Epithelial cell of prostate (primary cell): Measurements from ENCODE around the gene TMCC3.

Experiments used
- DNase-seq: peaks from one replicate; pipeline ENCODE4 v3.0.0-alpha.2; 2011; ENCODE audit warnings: low read depth, low spot score
- H3K27ac ChIP-seq: fragments of 450-650 bp; 2 replicates; pipeline ENCODE4 v1.5.1; 2017; ENCODE audit warnings: mild to moderate bottlenecking

The TMCC3 gene

DNA sequence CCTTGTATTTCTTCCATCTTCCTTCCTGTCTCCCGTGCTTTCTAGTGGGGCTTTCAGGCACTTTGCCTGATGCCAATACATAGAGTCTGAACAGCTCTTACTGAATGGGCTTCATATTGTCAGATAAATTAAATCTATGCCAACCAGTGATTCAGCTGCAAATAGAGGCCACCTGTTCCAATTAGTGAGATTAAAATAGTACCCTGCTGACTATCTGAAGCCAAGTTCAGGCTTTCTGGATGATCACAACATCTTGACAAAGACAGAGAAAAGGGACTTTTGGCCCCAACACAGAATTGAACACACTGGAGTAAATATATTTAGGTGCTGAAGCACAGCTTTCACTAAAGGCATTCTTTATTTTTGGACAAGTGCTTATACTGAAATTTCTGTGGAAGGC, 11.8 kb downstream of the TMCC3 start:
- no peak for DNase-seq
- H3K27ac ChIP-seq = no peak overlapping the region

DNA sequence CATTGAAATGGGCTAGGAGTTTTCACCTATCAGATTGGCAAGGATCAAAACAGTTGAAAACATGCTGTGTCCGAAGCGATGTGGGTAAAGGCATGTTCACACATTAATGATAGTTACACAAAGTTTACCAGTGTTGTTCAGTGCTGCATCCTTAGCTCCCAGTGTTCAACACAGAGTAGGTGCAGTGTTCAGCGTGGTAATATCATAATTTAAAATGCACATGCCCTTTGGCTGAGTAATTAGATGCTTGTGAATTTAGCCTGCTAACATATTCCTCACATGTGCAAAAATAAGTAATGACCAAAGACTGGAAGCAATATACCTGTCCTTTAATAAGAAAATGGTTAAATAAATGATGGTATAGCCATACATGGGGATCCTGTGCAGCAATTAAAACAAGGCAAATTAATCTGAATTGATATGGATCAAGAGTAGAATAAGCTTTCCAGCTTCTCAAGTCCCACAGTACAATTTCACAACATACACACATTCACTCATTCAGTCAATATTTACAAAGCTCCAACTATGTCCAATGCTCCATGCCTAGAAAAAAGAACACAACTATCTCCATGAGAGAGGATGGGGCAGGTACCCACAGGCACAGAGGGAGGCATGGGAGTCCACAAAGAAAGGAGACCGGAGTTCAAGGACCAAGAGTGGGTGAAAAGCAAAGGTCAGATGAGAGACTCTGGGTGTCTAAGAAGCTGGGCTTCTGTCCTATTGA, 12.8 kb downstream of the TMCC3 start:
- no peak for DNase-seq
- peak overlapping the region; percentile 22 for H3K27ac ChIP-seq

DNA sequence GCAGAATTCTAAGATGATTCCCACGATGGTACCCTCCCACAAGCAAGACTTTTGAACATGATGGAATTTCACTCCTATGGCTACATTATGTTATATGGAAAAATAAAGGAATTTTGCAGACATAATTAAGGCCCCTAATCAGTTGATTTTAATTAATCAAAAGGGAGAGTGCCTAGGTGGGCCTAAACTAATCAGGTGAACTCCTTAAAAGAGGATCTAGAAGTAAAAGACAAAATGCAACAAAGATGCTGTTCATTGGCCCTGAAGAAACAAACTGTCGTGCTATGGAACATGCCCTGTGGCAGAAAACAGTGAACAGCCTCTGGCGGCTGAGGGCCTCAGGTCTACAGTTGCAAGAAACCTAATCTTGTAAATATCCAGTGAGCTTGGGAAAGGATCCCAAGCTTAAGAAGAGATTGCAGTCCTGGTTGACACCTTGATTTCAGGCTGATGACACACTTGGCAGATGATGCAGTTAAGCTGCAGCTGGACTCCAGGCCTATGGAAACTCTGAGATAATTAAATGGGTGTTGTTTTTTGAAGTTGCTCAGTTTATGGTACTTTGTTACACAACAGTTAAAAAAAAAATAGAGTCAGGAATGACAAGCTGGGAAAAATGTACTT, 13.8 kb downstream of the TMCC3 start:
- no peak for DNase-seq
- peak overlapping the region; percentile 22 for H3K27ac ChIP-seq

DNA sequence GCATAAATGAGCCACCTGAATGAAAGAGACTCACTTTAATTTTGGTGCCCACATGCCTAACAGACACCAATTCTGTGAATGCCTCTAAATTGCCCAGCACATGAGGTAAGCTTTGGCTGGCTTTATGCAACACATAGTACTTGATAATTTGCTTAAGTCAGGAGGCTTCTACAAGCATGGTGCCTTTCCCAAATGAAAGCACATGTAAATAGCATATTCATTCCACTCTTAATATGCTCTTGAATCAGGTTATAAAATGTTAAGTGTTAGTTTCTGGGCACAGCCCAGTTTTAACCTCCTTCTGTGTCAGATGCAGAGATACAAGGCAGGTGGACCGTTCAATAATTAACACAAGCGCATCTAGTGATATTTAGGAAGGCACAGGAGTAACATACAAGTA, 15.6 kb downstream of the TMCC3 start:
- H3K27ac ChIP-seq = no peak overlapping the region
- DNase-seq = no peak

DNA sequence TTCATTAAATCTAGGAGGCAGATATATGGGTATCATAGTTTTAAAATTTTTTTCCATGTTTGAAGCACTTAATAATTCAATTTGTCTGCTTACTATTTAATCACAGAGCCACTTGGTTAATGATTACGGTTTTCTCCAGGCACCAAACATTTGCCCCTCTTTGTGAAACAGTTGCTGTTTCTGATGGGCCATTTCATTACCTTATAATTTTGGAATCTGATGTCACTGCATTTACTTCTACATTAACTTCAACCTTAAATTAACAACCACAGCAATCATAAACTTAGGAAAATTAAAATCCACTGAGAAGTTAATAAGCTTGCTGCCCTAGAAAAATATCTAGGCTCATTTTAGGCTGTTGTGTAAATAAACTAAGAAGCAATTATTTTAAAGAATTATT, 17.0 kb downstream of the TMCC3 start:
- no peak for DNase-seq
- H3K27ac ChIP-seq = no peak overlapping the region

DNA sequence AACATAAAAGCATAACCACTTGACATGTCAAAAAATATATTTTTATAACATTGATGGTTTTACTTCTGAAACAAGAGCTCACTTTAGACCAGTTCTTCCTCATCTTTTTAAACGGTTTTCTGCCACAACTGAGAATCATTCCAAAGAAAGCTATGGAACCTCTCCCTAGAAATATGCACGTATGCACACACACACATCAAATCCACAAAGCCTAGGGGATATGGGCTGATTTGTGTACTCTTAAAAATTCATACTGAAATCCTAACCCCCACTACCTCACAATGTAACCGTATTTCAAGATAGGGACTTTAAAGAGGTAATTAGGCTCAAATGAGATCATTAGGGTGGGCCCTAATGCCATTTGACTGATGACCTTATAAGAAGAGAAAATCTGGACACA, 19.3 kb downstream of the TMCC3 start:
- H3K27ac ChIP-seq = no peak overlapping the region
- DNase-seq = no peak

DNA sequence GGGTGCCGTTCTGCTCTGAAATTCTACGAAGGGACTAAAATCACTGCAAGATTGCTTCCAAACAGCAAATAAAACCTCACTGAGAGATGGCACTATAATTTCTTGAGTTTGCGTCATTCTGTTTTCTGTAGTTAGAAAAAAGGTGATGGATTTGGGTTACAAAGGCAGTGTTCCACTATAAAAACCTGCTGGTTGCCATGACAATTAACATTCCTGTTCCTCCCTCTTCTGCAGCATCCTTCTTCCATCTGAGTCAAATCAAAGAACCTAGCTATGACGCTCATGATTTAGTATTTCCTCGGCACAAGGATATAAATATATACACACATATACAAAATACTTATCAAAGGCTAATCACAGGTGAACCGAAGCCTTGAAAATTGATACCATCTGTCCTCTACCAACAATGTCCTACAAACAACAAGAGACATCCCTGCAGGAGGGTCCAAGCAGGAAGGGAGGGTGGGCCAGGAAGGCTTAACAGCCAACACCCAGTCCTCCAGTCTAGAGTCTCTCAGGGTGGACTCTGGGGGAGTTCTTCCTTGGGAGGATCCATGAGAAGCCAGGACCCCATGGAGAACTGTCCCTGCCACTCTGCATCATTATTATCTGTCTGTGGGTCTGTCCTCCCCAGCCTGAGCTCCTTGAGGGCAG, 21.4 kb downstream of the TMCC3 start:
- H3K27ac ChIP-seq = no peak overlapping the region

DNA sequence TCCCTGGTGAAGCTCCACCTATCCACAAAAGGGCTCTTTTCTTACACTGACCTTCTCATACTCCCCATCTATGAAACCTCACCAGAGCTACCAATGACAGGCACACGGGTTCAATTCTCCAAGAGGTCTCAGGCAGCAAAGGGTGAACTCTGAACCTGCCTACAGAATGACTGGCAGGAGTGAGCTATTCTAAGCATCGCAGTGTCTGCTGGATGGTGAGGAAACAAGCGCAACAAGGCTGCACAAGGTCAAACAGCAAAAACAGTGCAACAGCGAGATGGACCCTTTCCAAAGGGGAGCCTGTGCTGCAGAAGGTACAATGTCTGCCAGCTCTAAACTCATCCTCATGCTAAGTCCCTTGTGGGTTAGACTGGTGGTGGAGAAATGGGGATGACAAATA, 22.0 kb downstream of the TMCC3 start:
- DNase-seq = no peak
- no peak overlapping the region for H3K27ac ChIP-seq

More for the DNA sequence above, 21.4 kb downstream of the TMCC3 start:
- DNase-seq = no peak

DNA sequence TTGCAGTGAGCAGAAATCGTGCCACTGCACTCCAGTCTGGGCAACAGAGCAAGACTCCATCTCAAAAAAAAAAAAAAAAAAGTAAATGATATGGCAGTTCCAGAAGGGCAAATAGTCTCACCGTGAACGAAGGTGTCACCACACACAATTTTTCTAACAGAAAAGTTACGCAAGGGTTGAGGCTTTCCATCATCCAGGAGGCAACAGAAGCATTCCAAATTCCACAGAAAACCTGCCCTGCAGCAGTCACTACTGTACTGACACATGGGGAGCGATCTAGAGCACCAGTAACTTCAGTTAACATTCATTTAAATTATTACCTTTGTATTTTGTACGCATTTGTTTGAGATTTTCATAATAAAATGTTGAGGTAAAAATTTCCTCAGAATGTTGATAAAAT, 24.8 kb downstream of the TMCC3 start:
- H3K27ac ChIP-seq = no peak overlapping the region
- DNase-seq = no peak

DNA sequence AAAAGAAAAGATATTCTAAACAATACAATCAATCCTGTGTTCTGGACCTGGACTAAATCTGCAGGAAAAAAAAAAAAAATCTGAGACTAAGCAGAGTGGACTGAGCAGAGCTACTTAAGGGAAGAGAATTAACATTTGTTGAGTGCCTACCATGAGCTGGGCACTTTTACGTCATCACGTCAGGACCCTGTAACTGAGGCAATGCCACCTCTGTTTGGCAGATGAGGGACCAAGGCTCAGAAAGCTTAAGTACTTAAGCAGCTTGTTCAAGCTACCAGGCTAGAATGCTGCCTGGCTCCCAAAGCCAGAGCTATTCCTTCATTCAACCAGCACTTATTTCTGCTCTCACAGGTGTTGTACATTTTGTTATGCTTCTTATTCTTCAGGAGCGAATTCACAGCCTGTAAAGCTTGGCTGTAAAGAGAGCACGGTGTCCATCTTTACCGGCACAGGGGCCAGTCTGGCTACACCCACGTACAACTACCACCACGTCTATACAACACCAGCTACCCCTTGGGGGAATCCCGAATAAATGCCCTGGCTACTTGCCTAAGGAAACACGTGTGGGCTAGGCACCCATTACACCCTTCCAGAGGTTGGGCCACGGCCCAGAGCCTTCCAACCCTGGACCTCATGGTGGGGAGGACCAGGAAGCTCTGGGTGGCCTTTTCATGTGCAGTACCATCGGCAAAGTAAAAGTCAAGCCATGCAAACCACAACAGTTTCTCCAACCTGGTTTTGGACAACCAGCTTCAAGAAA, 27.0 kb downstream of the TMCC3 start:
- H3K27ac ChIP-seq = peak overlapping the region; percentile 98
- no peak for DNase-seq

DNA sequence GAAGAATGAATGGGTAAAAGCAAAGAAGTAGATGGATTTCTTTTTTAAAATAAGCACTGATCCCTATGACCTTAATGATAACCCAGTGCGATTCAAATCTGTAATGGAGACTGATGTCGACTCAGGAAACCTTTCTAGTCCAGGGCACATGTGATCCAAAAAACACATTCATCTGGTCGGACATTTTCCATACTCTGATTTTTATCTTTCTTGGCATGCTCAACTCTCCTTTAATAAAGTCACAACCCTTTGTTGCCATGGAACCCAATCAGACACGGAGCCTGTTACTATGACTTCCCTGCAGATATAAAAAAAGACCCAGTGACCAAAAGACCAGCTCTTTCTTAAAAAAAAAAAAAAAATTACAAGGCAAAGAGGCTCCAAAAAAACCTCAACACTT, 27.9 kb downstream of the TMCC3 start:
- DNase-seq = no peak

DNA sequence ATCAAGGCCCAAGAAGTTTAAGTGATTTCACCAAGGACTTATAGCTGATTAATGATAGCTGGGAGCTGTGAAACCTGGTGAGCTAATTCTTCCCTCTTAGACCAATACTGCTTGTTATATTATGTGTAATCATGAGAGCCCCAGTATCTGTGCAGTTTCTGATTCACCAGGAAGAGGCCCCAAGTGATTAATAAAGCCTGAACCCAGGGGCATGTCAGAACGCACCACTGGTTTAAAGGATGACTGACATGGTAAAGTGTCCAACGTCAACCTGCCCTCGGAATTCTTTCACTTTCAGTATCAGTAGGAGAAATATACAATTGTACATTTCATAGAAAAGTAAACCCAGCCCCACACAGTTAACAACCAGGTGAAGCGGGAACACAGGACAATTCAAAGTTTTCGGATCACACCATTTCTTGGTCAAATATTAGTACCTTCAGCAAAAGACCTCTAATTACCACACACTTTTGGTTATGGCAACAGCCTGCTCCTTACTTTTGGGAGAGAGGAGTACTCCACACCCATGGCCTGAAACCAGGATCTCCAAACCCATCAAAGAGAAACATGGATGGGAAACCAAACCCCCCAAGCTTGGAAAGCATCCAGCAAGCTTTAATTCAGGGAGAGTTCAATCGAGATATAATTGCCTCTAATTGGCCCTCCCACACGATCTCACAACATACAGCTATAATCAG, 28.5 kb downstream of the TMCC3 start:
- DNase-seq = peak; percentile 99
- H3K27ac ChIP-seq = peak overlapping the region; percentile 98

More for the DNA sequence above, 27.9 kb downstream of the TMCC3 start:
- peak overlapping the region; percentile 98 for H3K27ac ChIP-seq

DNA sequence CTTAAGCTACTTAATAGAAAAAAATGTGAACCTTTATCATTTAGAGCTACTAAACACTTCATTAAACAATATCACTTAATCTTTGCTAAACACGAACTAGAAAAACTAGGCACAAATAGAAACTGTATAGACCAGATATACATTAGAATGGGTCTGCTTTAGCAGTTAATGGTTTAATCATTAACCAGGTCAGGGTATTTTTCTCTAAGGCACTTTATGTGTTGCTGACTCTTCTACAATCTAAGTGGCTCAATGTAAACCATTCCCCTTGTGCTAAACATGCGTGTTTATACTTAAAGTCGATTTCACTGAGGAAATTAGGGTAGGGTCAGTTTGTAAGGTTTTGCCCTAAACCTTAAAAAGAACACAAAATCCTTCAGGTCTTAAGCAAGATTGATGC, 29.7 kb downstream of the TMCC3 start:
- no peak for DNase-seq
- peak overlapping the region; percentile 98 for H3K27ac ChIP-seq

DNA sequence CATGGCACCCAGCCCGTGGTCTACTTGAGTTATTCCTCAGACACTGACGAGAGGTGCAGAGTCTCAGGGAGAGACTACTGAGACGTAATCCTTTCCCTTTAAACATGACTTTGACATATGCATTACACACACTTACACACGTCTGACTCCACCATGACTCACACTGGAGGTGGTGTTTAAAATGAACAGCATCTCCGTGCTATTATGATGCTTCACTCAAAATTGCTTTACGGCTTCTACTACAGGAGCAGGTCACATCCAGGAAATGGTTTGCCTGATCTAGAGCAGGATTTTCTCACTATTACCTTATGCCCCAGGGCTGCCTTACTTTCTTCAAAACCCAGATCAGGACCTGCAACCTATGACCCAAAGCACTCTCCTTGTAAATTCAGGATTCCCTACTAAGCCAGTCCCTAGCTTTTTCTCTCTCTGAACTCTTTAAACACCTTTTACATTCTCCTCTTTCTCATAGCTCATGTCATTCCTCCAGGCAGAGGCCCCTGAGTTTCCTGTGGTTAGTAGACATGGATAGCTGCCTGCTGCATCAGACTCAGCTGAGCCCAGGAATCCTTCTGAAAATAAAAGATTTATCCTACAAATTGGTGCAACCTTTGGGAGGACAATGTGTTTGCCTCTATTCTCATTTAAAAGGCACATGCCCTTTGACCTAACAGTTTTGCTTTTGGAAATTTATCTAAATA, 31.2 kb downstream of the TMCC3 start:
- peak; percentile 99 for DNase-seq
- H3K27ac ChIP-seq = peak overlapping the region; percentile 98

DNA sequence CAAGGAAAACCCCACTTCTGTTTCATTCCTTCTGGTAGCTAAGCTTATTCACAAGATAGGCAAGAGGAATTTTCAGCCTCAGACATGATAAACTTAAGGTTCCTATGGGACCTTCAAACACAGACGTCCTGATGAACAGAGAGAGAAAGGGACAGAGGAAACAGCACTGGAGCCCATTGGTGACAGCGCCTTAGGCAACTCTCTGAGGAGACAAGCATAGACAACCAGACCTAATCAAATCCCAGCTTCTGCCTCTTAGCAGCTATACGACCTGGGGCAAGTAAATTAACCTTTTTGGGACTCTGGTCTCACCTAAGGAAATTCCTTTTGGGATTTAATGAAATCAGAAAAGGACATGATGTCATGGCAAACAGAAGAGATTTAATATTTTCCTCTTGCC, 33.3 kb downstream of the TMCC3 start:
- no peak for DNase-seq
- peak overlapping the region; percentile 98 for H3K27ac ChIP-seq

DNA sequence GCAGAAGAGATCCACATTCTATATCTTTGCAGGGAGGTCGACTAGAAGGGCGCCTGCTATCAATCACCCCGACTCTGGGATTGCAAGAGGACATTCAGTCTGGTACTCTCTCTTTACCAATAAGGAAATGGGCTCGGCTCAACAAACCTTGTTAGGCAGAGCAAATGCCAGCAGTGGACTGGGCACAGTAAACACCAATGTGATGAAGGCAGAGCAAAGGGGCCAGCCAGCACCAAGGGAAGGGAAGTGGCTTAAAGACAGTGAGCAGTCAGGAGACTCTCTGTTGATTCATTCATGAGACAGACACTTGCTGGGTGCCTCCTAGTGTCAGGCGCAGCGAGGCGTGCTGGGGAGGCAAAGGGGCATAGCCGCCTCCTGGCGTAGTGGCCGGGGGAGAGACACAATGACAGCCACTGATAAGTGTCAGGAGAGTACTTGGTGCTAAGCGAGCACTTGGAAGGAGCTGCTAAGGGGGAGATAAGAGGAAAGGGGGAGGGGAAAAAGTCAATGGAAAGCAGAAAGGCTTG, 34.1 kb downstream of the TMCC3 start:
- DNase-seq = no peak
- H3K27ac ChIP-seq = peak overlapping the region; percentile 98

DNA sequence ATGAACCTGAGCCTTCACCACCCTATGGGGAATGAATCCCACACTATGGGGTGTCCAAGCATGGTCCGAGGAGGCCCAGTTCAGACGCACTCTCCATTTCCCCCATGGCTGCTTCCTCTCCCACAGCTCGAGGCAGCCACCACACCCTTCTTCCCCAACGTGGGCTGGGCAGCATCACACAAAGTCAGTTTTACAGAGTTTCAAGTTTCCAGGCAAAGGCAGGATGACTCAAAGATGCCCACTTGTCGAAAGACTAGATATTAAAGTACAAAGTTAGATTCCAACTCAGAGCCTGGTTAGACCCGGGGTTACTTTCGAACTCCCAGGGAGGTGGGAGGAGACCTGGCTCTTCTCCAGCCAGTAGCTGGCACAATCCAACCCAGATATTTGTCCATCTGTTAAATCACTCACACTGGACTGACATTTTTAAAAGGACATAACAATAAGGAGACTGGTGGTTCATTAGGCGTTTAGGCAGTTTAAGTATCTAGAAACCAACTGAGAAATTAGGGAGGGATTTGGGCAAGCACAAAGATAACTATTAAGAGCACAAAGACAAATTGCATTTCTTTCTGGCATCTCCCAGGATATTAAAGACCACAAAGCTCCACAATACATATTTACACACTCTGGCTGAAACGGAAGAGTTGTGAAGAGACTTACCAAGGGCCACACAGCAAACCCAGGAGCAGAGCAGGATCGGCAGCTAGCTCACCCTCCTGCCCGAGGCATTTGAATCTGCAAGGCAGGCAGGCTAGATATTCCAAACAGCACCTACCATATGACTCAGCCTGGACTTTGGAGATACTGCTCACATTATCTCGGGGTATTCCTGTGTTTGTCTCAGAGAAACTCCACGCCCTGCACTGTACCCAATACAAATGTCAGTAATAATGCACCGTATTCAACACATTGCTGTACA, 34.8 kb downstream of the TMCC3 start:
- no peak for DNase-seq
- peak overlapping the region; percentile 98 for H3K27ac ChIP-seq

DNA sequence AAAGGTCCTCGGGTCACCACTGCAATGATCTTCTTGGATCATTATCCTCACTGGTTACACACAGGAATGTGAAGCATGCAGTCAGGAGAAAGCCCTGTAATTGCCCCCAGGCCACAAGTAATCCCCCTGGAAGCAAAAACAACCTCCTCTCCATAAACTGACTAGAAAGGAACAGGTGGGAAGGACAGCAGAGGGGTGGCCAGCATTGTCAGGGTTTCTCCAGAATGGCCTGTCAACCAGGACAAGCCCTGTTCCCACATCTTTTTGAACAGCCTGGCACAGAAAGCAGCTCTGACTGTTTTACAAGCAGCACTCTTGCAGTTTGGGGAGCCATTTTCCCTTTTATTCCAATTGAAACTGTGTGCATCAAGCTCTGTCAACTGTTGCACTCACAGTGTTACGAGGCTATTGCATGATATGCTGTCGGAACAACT, 36.1 kb downstream of the TMCC3 start:
- DNase-seq = no peak
- peak overlapping the region; percentile 98 for H3K27ac ChIP-seq
